ENCODE measurements around the gene FAM217B. TPM values are rescaled to one million over a fixed set of nuclear protein-coding genes. Genes with fewer than 3 reads are reported as not detected.

FAM217B gene
- total RNA-seq, 1 experiment from 2014 or later: 8.1 TPM

DNA sequence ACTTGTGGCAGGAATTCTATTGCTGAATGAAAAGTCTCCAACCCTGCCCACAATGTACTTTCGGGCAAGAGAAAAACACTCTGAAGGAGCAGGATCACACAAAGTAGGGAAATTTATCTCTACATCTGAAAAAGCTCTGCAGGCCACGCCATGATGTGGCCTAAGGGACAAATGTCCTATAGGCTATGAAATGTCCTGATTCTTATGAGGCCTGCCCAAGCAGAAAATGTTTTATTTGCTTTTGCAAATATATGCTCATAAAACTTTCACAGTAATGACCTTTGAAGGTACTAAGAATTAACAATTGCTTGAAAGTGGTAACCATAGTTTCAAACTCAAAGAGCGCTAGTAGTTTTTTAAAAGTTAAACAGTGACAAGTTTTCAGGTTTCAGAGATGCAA lies 37.7 kb upstream of the FAM217B start:
- no peaks in the 10 kb centered on the region for H3K79me2 ChIP-seq (ENCODE audit: insufficient read depth, low read length)
- H2AFZ ChIP-seq (ENCODE audit: low read depth, low read length, poor library complexity, severe bottlenecking): no peak overlapping the region
- H3K27me3 ChIP-seq (ENCODE audit: insufficient read depth, low read length): peaks cover 30% of the 10 kb centered on the region
- no peak for ATAC-seq
- no peak overlapping the region for H3K4me2 ChIP-seq (ENCODE audit: low read length)
- POLR2A ChIA-PET: no interaction called here
- no peaks in the 10 kb centered on the region for H3K4me1 ChIP-seq (ENCODE audit: control insufficient read depth in 1 of 2, insufficient read depth in 2 of 2, low read length in 2 of 2)
- RAD21 ChIA-PET (ENCODE audit: low non-redundant PET in 1 of 2, low total read pairs in 2 of 2, uncharacterized antibody in 2 of 2, unreplicated experiment in 2 of 2): no interaction called here
- H3K27ac ChIP-seq (ENCODE audit: low read depth, low read length): no peak overlapping the region
- CTCF ChIA-PET: no interaction called here
- H4K20me1 ChIP-seq (ENCODE audit: insufficient read depth): no peaks in the 10 kb centered on the region
- H3K9me2 ChIP-seq (ENCODE audit: insufficient read depth): no peaks in the 10 kb centered on the region
- no TSS peak for BruUV-seq (replicated peaks)
- no peak overlapping the region for H3K9ac ChIP-seq (ENCODE audit: low read length)
- TF ChIP-seq EGR1 (IDR thresholded peaks at IDR 0.05; ENCODE audit: low read depth) (no peak), SP1 (IDR thresholded peaks at IDR 0.05; ENCODE audit: low read depth) (no peak), FOSL1 (IDR thresholded peaks at IDR 0.05; ENCODE audit: low read depth) (no peak), TCF7L2 (IDR thresholded peaks at IDR 0.05; ENCODE audit: borderline replicate concordance, extremely low read depth, insufficient read depth, insufficient read length) (no peak), EZH2 (IDR thresholded peaks at IDR 0.05) (no peak), EZH2phosphoT487 (IDR thresholded peaks at IDR 0.05; ENCODE audit: borderline replicate concordance) (no peak), ELF1 (IDR thresholded peaks at IDR 0.05; ENCODE audit: borderline replicate concordance, low read depth) (no peak), CBX3 (IDR thresholded peaks at IDR 0.05; ENCODE audit: low read depth) (no peak), RAD21 (IDR thresholded peaks at IDR 0.05; ENCODE audit: low read depth) (no peak), JUND (IDR thresholded peaks at IDR 0.05) (no peak), SRF (IDR thresholded peaks at IDR 0.05; ENCODE audit: low read depth) (no peak), ZNF274 (IDR thresholded peaks at IDR 0.05; ENCODE audit: low read depth, low read length) (no peak), ZFX (IDR thresholded peaks at IDR 0.05) (no peak), SIN3A (IDR thresholded peaks at IDR 0.05; ENCODE audit: low read depth) (no peak)
- TF ChIP-seq, protein P1, sequence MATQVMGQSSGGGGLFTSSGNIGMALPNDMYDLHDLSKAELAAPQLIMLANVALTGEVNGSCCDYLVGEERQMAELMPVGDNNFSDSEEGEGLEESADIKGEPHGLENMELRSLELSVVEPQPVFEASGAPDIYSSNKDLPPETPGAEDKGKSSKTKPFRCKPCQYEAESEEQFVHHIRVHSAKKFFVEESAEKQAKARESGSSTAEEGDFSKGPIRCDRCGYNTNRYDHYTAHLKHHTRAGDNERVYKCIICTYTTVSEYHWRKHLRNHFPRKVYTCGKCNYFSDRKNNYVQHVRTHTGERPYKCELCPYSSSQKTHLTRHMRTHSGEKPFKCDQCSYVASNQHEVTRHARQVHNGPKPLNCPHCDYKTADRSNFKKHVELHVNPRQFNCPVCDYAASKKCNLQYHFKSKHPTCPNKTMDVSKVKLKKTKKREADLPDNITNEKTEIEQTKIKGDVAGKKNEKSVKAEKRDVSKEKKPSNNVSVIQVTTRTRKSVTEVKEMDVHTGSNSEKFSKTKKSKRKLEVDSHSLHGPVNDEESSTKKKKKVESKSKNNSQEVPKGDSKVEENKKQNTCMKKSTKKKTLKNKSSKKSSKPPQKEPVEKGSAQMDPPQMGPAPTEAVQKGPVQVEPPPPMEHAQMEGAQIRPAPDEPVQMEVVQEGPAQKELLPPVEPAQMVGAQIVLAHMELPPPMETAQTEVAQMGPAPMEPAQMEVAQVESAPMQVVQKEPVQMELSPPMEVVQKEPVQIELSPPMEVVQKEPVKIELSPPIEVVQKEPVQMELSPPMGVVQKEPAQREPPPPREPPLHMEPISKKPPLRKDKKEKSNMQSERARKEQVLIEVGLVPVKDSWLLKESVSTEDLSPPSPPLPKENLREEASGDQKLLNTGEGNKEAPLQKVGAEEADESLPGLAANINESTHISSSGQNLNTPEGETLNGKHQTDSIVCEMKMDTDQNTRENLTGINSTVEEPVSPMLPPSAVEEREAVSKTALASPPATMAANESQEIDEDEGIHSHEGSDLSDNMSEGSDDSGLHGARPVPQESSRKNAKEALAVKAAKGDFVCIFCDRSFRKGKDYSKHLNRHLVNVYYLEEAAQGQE (IDR thresholded peaks at IDR 0.05; ENCODE audit: low read depth): no peak
- TF ChIP-seq, protein P2, sequence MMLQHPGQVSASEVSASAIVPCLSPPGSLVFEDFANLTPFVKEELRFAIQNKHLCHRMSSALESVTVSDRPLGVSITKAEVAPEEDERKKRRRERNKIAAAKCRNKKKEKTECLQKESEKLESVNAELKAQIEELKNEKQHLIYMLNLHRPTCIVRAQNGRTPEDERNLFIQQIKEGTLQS (IDR thresholded peaks at IDR 0.05): no peak
- TF ChIP-seq, protein P3, sequence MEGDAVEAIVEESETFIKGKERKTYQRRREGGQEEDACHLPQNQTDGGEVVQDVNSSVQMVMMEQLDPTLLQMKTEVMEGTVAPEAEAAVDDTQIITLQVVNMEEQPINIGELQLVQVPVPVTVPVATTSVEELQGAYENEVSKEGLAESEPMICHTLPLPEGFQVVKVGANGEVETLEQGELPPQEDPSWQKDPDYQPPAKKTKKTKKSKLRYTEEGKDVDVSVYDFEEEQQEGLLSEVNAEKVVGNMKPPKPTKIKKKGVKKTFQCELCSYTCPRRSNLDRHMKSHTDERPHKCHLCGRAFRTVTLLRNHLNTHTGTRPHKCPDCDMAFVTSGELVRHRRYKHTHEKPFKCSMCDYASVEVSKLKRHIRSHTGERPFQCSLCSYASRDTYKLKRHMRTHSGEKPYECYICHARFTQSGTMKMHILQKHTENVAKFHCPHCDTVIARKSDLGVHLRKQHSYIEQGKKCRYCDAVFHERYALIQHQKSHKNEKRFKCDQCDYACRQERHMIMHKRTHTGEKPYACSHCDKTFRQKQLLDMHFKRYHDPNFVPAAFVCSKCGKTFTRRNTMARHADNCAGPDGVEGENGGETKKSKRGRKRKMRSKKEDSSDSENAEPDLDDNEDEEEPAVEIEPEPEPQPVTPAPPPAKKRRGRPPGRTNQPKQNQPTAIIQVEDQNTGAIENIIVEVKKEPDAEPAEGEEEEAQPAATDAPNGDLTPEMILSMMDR (IDR thresholded peaks at IDR 0.05 in 2 of 3, conservative IDR thresholded peaks at IDR 0.05 in 1 of 3; ENCODE audit: borderline replicate concordance in 1 of 3, insufficient read depth in 1 of 3, low read depth in 2 of 3, low read length in 2 of 3): no peak
- no peaks in the 10 kb centered on the region for H3K36me3 ChIP-seq (ENCODE audit: control insufficient read depth in 1 of 2, insufficient read depth in 2 of 2, low read length in 2 of 2)
- H3K9me3 ChIP-seq (ENCODE audit: control insufficient read depth in 1 of 2, insufficient read depth in 1 of 2, low read depth in 1 of 2, low read length in 2 of 2): no peaks in the 10 kb centered on the region
- intact Hi-C loops (cut with micrococcal nuclease): no loop called here
- no peak overlapping the region for H3K4me3 ChIP-seq (replicated peaks in 1 of 2; ENCODE audit: low read depth in 1 of 2, low read length in 2 of 2)
- no peak for DNase-seq (ENCODE audit: low read depth, low spot score)

Measured in HCT116 (cell line).